ENCODE measurements around the gene FAM170B. TPM values are rescaled to one million over a fixed set of nuclear protein-coding genes. Genes with fewer than 3 reads are reported as not detected.

Gene FAM170B
- total and polyA plus RNA-seq, 8 donors: not detected

GRCh38 chr10:49128854-49129253 lies 5.0 kb downstream of the FAM170B start:
- H3K4me1 ChIP-seq: peaks cover 0 to 5% (median 0%) of the 10 kb centered on the region in 4 donors
- H3K27ac ChIP-seq: no peak overlapping the region
- 70 to 80% (median 74%) methylated on average over 4 of the region's 4 CpGs for WGBS, 5 donors
- H3K4me3 ChIP-seq: no peak overlapping the region
- peaks cover 0 to 8% (median 0%) of the 10 kb centered on the region in 3 donors for H3K27me3 ChIP-seq
- intact Hi-C loops (cut with DNase I; ENCODE audit: low total_unique reads): no loop called here
- no peaks in the 10 kb centered on the region for H3K9me3 ChIP-seq
- no peak for TF ChIP-seq CTCF (IDR thresholded peaks at IDR 0.05)
- TF ChIP-seq EP300 (IDR thresholded peaks at IDR 0.05): no peak
- no peaks in the 10 kb centered on the region for H3K36me3 ChIP-seq
- no peak for DNase-seq

- H3K27ac ChIP-seq: no peak overlapping the region
- H3K9me3 ChIP-seq: no peaks in the 10 kb centered on the region
- WGBS, 5 donors: 77 to 90% (median 86%) methylated on average over 7 of the region's 7 CpGs
- no peaks in the 10 kb centered on the region for H3K36me3 ChIP-seq
- intact Hi-C loops (cut with DNase I; ENCODE audit: low total_unique reads): no loop called here
- TF ChIP-seq POLR2AphosphoS5 (IDR thresholded peaks at IDR 0.05) (no peak), CTCF (IDR thresholded peaks at IDR 0.05) (no peak), POLR2A (IDR thresholded peaks at IDR 0.05) (no peak), EP300 (IDR thresholded peaks at IDR 0.05) (no peak)
- H3K4me1 ChIP-seq: no peaks in the 10 kb centered on the region
- DNase-seq: no peak
- no peak overlapping the region for H3K4me3 ChIP-seq
- H3K27me3 ChIP-seq: no peaks in the 10 kb centered on the region
Observed at GRCh38 chr10:49123981-49124950, 9.6 kb downstream of the FAM170B start.

GRCh38 chr10:49120911-49121310 lies 12.9 kb downstream of the FAM170B start:
- intact Hi-C loops (cut with DNase I; ENCODE audit: low total_unique reads): no loop called here
- H3K27ac ChIP-seq: no peak overlapping the region
- no peaks in the 10 kb centered on the region for H3K36me3 ChIP-seq
- H3K4me3 ChIP-seq: no peak overlapping the region
- TF ChIP-seq EP300 (IDR thresholded peaks at IDR 0.05) (no peak), POLR2AphosphoS5 (IDR thresholded peaks at IDR 0.05) (no peak), POLR2A (IDR thresholded peaks at IDR 0.05) (no peak), CTCF (IDR thresholded peaks at IDR 0.05) (no peak)
- peaks cover 0 to 6% (median 0%) of the 10 kb centered on the region in 3 donors for H3K27me3 ChIP-seq
- 66 to 77% (median 74%) methylated on average over 3 of the region's 3 CpGs for WGBS, 5 donors
- no peak for DNase-seq
- H3K9me3 ChIP-seq: no peaks in the 10 kb centered on the region
- H3K4me1 ChIP-seq: peaks cover 0 to under 1% (median 0%) of the 10 kb centered on the region in 4 donors

GRCh38 chr10:49119746-49120145 lies 14.1 kb downstream of the FAM170B start:
- Histone ChIP-seq H3K27me3 (peaks cover 0 to 15% (median 4%) of the 10 kb centered on the region in 3 donors), H3K36me3 (no peaks in the 10 kb centered on the region), H3K4me1 (peaks cover 0 to 5% (median 0%) of the 10 kb centered on the region in 4 donors), H3K4me3 (no peak overlapping the region), H3K27ac (no peak overlapping the region), H3K9me3 (no peaks in the 10 kb centered on the region)
- DNase-seq: no peak
- TF ChIP-seq CTCF (IDR thresholded peaks at IDR 0.05) (no peak), POLR2A (IDR thresholded peaks at IDR 0.05) (no peak), POLR2AphosphoS5 (IDR thresholded peaks at IDR 0.05) (no peak), EP300 (IDR thresholded peaks at IDR 0.05) (no peak)
- WGBS, 5 donors: 44 to 52% (median 48%) methylated on average over 3 of the region's 3 CpGs
- intact Hi-C loops (cut with DNase I; ENCODE audit: low total_unique reads): no loop called here
